ENCODE measurements around the gene CDH13.

Gene CDH13

DNA sequence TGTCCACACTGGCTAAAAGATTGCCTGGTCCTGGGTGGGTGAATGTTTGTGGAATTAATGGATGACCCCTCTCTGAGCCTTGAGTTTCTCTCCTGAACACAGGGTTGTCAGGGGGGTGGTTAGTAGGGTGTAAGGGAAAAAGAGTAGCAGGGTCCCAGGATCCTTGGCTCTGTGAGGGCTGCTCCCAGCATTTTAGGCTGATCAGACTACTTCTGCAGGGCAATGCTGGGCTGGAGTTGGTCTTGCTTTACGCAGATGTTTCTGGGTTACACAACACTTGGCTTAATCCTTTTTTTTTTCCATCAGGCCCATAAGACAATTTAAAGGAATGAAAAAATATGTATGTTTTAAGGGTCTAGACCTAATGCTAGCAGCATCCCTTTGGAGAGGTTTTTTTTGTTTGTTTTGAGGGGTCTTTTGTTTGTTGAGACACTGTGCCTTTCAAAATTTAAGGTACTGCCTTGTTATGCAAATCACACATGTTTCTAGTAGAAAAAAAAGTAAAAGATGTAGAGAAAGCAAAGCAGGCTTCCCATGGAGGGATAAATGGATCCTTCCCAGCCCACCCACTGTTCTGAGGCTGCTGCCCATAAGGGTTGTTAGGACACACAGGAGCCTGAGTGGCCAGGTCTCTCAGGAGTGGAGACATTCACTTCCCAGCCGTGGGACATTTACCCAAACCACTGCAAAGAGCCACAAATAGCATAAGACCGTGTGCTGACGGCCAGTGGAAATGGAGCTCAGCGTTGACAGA, 955.4 kb downstream of the CDH13 start:
- H3K9me3 ChIP-seq (replicated peaks; ENCODE audit: insufficient read depth, low read length), result no peaks in the 10 kb centered on the region
- H3K79me2 ChIP-seq (ENCODE audit: low read length), result no peaks in the 10 kb centered on the region
- no peak overlapping the region for H3K9ac ChIP-seq (ENCODE audit: low read length)
- H2AFZ ChIP-seq (ENCODE audit: low read length), result no peak overlapping the region
- no peak overlapping the region for H3K4me2 ChIP-seq (ENCODE audit: low read depth, low read length)
- no peaks in the 10 kb centered on the region for H3K4me1 ChIP-seq (ENCODE audit: low read length)
- H3K36me3 ChIP-seq (replicated peaks; ENCODE audit: insufficient read depth, low read length), result no peaks in the 10 kb centered on the region
- no peaks in the 10 kb centered on the region for H3K9me2 ChIP-seq (replicated peaks; ENCODE audit: insufficient read depth, low read length)
- no peak overlapping the region for H3K4me3 ChIP-seq (ENCODE audit: low read length)
- no peaks in the 10 kb centered on the region for H3F3A ChIP-seq (ENCODE audit: insufficient read depth, low read length)
- no peak overlapping the region for H3K27ac ChIP-seq (ENCODE audit: low read length)
- H3K27me3 ChIP-seq (replicated peaks; ENCODE audit: insufficient read depth, low read length), result no peaks in the 10 kb centered on the region
- TF ChIP-seq, protein P1, sequence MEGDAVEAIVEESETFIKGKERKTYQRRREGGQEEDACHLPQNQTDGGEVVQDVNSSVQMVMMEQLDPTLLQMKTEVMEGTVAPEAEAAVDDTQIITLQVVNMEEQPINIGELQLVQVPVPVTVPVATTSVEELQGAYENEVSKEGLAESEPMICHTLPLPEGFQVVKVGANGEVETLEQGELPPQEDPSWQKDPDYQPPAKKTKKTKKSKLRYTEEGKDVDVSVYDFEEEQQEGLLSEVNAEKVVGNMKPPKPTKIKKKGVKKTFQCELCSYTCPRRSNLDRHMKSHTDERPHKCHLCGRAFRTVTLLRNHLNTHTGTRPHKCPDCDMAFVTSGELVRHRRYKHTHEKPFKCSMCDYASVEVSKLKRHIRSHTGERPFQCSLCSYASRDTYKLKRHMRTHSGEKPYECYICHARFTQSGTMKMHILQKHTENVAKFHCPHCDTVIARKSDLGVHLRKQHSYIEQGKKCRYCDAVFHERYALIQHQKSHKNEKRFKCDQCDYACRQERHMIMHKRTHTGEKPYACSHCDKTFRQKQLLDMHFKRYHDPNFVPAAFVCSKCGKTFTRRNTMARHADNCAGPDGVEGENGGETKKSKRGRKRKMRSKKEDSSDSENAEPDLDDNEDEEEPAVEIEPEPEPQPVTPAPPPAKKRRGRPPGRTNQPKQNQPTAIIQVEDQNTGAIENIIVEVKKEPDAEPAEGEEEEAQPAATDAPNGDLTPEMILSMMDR (IDR thresholded peaks at IDR 0.05; ENCODE audit: low read length), result no peak
- TF ChIP-seq EZH2phosphoT487 (IDR thresholded peaks at IDR 0.05; ENCODE audit: low read length) (no peak), EZH2 (optimal IDR thresholded peaks at IDR 0.05; ENCODE audit: low read depth, low read length) (no peak)
- DNase-seq, result no peak
- H4K20me1 ChIP-seq (ENCODE audit: insufficient read depth, low read length), result no peaks in the 10 kb centered on the region

DNA sequence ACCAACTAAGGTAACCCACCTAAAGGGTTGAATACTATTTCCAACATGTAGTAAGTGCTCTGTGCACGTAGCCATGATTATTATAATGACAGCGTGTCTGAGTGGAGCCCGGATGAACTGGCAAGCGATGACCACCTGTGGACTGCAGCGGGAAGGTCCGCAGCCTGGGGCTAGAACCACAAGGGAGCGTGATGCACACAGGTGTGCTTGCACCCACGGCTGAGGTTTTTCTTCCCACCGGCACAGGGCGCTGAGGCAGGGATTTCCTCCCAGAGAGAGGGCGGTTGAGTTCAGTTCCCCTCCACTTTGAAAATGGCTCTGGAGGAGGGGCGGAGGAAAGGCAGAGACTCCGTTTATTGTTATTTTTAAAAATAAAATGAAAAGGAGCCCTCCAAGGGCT, 959.3 kb downstream of the CDH13 start:
- no peak for DNase-seq
- no peak overlapping the region for H3K9ac ChIP-seq (ENCODE audit: low read length)
- no peaks in the 10 kb centered on the region for H3K9me3 ChIP-seq (replicated peaks; ENCODE audit: insufficient read depth, low read length)
- H3K4me3 ChIP-seq (ENCODE audit: low read length), result no peak overlapping the region
- no peaks in the 10 kb centered on the region for H3K79me2 ChIP-seq (ENCODE audit: low read length)
- no peak overlapping the region for H3K27ac ChIP-seq (ENCODE audit: low read length)
- TF ChIP-seq EZH2phosphoT487 (IDR thresholded peaks at IDR 0.05; ENCODE audit: low read length) (no peak), EZH2 (optimal IDR thresholded peaks at IDR 0.05; ENCODE audit: low read depth, low read length) (no peak)
- TF ChIP-seq, protein P1 (IDR thresholded peaks at IDR 0.05; ENCODE audit: low read length), result no peak
- no peaks in the 10 kb centered on the region for H3F3A ChIP-seq (ENCODE audit: insufficient read depth, low read length)
- H3K27me3 ChIP-seq (replicated peaks; ENCODE audit: insufficient read depth, low read length), result no peaks in the 10 kb centered on the region
- H3K4me1 ChIP-seq (ENCODE audit: low read length), result no peaks in the 10 kb centered on the region
- H4K20me1 ChIP-seq (ENCODE audit: insufficient read depth, low read length), result no peaks in the 10 kb centered on the region
- H3K4me2 ChIP-seq (ENCODE audit: low read depth, low read length), result no peak overlapping the region
- no peaks in the 10 kb centered on the region for H3K36me3 ChIP-seq (replicated peaks; ENCODE audit: insufficient read depth, low read length)
- no peaks in the 10 kb centered on the region for H3K9me2 ChIP-seq (replicated peaks; ENCODE audit: insufficient read depth, low read length)
- no peak overlapping the region for H2AFZ ChIP-seq (ENCODE audit: low read length)

DNA sequence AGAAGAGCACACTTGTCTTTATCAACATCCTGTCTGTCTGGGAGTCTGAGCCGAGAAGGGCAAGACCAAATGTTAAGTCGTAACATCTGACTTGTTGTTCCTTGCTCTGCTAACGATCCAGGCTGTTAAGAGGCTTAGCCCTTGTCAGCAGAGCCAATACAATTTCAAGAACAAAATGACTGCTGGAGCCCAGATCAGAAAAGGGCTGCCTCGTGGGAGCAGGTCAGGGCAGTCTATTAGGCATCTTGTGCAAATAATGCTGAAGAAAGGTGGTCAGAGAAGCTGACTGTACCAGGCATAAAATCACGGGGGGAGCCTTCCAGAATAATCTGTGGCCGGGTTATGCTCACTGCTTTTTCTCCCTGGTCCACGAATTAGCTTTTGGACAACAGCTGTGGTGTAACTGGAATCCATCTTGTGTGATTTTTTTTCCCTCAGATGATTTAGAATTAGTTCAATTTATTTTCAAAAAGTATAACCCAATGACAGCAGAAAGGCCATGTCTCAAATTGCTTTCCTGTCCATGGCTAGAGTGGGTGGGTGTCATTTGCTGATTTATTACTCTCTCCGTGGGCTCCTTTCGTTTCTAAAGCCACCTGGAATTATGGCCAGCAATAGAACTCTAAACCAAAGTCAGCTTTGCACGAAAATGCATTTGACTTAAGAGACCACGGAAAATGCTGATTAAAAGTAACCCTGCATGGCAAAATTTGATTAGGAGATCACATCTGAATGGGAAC, 959.9 kb downstream of the CDH13 start:
- H3K9me3 ChIP-seq (replicated peaks; ENCODE audit: insufficient read depth, low read length), result no peaks in the 10 kb centered on the region
- TF ChIP-seq EZH2phosphoT487 (IDR thresholded peaks at IDR 0.05; ENCODE audit: low read length), result no peak
- TF ChIP-seq, protein P1 (IDR thresholded peaks at IDR 0.05; ENCODE audit: low read length), result no peak
- TF ChIP-seq EZH2 (optimal IDR thresholded peaks at IDR 0.05; ENCODE audit: low read depth, low read length), result no peak
- H3K36me3 ChIP-seq (replicated peaks; ENCODE audit: insufficient read depth, low read length), result no peaks in the 10 kb centered on the region
- H4K20me1 ChIP-seq (ENCODE audit: insufficient read depth, low read length), result no peaks in the 10 kb centered on the region
- H3K9me2 ChIP-seq (replicated peaks; ENCODE audit: insufficient read depth, low read length), result no peaks in the 10 kb centered on the region
- no peak overlapping the region for H3K9ac ChIP-seq (ENCODE audit: low read length)
- no peak overlapping the region for H3K4me2 ChIP-seq (ENCODE audit: low read depth, low read length)
- no peak overlapping the region for H3K27ac ChIP-seq (ENCODE audit: low read length)
- no peak overlapping the region for H3K4me3 ChIP-seq (ENCODE audit: low read length)
- no peaks in the 10 kb centered on the region for H3K4me1 ChIP-seq (ENCODE audit: low read length)
- no peak overlapping the region for H2AFZ ChIP-seq (ENCODE audit: low read length)
- no peaks in the 10 kb centered on the region for H3K27me3 ChIP-seq (replicated peaks; ENCODE audit: insufficient read depth, low read length)
- no peaks in the 10 kb centered on the region for H3K79me2 ChIP-seq (ENCODE audit: low read length)
- no peak for DNase-seq
- no peaks in the 10 kb centered on the region for H3F3A ChIP-seq (ENCODE audit: insufficient read depth, low read length)
